GM12864 (cell line): ENCODE measurements around the gene ABTB2.

Experiments used
- DNase-seq: peaks from one replicate; pipeline ENCODE4 v3.0.0-alpha.2; 2011; ENCODE audit warnings: low read depth
- H3K4me3 ChIP-seq: 2 replicates; pipeline ENCODE4 v1.5.1; 2011; ENCODE audit warnings: mild to moderate bottlenecking, low read depth, low read length, control low read depth
- TF ChIP-seq, protein P1 (sequence below): IDR thresholded peaks from 2 replicates; pipeline ENCODE4 v1.5.1; 2011; ENCODE audit warnings: low read depth, mild to moderate bottlenecking, moderate library complexity, low read length, control low read depth, inconsistent platforms; ENCODE audit errors: missing control alignments

The ABTB2 gene

DNA sequence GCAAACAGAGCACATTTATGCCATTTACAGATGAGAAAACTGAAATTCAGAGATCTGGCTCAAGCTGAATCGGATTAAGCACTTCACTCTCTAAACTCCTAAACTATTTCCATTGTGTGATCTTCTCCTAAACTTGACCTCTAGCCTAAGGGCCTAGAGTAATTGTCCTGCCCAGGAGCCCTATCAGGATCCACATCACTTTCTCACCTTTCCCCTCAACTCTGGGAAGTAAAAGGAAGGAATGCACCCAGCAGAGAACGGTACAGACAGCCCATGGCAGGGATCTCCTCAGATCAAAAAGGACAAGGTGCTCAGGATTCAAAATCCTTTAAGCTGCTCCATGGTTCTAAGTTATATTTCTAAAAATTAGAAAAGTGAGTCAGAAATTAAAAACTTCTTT lies 102.7 kb downstream of the ABTB2 start:
- no peak overlapping the region for H3K4me3 ChIP-seq
- TF ChIP-seq, protein P1, sequence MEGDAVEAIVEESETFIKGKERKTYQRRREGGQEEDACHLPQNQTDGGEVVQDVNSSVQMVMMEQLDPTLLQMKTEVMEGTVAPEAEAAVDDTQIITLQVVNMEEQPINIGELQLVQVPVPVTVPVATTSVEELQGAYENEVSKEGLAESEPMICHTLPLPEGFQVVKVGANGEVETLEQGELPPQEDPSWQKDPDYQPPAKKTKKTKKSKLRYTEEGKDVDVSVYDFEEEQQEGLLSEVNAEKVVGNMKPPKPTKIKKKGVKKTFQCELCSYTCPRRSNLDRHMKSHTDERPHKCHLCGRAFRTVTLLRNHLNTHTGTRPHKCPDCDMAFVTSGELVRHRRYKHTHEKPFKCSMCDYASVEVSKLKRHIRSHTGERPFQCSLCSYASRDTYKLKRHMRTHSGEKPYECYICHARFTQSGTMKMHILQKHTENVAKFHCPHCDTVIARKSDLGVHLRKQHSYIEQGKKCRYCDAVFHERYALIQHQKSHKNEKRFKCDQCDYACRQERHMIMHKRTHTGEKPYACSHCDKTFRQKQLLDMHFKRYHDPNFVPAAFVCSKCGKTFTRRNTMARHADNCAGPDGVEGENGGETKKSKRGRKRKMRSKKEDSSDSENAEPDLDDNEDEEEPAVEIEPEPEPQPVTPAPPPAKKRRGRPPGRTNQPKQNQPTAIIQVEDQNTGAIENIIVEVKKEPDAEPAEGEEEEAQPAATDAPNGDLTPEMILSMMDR = no peak
- no peak for DNase-seq

DNA sequence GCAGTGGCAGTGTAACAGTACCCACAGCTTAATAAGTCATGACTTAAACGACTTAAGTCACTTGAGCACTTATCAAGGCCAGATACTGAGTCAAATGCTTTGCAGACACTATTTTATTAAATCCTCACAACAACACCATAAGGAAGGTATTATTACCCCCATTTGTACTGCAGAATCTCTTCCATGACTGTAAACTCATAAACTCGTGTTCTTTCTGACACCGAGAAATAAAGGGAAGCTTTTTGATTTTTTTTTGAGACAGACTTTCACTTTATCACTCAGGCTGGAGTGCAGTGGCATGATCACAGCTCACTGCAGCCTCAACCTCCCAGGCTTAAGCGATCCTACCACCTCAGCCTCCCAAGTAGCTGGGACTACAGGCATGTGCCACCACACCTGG lies 103.8 kb downstream of the ABTB2 start:
- TF ChIP-seq, protein P1 = no peak
- H3K4me3 ChIP-seq = no peak overlapping the region
- no peak for DNase-seq

DNA sequence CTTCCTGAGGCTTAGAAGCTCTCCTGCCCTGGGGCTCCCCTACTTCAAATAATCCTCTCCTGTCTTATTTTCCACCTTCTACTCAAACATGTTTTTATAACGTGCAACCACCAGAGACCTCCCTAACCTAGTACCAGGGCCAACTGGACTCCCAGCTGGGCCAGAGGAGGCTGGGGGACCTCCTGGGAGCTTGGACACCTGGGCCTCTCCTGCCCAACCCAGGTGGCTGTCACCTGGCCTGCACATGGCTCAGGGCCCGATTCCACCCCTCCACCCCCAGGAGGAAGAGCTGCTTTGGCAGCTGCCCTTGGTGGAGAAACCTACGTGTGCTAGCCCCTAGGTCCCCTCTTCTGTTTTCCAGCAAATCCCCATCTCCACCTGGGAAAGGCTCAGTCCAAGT lies 105.2 kb downstream of the ABTB2 start:
- no peak overlapping the region for H3K4me3 ChIP-seq
- TF ChIP-seq, protein P1 = no peak
- no peak for DNase-seq

DNA sequence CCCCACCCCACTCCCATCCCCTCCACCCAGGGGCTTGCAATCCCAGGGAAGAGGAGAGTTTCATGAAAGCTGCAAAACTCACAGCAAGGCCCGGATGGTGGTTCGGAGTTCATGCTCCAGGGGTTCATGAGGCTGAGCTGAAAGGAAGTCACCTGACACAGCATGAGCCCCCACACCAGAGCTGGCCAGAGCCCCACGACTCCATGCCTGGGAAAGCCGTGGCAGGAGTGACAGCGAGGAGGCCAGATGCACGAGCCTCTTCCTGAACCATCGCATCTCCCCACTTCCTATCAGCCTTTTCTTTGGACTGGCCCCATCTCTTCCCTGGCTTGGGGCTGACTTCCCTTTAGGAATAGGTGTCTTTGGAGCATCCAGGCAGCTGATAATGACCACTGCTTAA lies 105.8 kb downstream of the ABTB2 start:
- TF ChIP-seq, protein P1 = no peak
- no peak for DNase-seq
- H3K4me3 ChIP-seq = no peak overlapping the region

DNA sequence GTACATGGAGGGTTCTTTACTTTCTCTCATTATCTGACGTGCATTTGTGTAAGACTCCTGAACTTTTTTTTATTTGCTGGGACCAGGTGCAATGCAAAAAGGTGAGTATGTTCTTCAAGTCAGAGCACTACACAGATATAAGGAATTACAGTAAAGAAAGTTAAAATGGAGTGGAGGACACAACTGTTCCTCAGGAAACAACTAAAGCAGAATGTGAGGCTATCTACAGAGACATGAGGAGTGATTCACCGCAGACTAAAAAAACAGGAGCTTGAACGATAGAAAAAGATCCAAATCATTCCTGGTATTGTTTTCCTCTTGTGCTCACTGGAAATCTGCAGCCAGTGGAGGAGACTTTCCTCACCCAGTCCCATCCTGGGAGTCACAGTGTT lies 106.2 kb downstream of the ABTB2 start:
- TF ChIP-seq, protein P1 = no peak
- no peak overlapping the region for H3K4me3 ChIP-seq
- DNase-seq = no peak

DNA sequence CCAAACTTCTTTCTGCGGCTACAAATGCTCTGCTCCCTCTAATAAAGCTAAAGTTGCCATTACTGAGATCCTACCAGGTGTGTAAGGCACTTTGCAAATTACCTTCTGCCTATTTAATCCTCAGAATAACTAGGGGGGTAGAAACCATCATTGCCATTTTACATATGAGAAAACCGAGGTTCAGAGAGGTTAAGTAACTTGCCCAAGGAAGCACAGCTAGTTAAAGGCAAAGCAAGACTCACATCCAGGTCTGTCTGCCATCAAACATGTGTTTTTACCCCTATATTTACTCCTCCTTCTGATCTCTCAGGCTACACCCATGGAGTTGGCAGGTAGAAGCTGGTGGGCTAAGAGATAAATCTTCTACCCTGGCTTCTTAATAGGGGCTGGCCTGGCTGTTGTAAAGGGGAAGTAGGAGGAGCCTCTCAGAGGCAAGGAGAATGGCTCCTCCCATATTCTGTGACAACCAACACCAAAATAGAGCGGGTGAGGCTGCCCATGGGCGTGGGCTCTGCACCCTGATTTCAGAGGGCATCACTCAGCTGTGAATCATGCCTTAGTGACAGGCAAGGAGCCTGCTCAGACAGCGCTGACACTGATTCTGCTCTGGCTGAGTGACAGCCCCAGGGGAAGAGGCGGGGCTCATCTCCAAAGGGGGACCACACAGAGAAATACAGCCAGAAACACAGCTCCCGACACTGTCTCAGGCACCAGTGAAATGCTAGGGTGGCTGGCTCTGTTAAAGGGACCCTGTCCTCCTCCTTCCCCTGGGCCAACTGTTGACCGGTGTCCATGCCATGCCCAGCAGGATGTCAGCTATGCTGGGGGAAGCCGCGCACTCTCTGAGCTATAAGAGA lies 106.8 kb downstream of the ABTB2 start:
- TF ChIP-seq, protein P1 = no peak
- H3K4me3 ChIP-seq = no peak overlapping the region
- no peak for DNase-seq

DNA sequence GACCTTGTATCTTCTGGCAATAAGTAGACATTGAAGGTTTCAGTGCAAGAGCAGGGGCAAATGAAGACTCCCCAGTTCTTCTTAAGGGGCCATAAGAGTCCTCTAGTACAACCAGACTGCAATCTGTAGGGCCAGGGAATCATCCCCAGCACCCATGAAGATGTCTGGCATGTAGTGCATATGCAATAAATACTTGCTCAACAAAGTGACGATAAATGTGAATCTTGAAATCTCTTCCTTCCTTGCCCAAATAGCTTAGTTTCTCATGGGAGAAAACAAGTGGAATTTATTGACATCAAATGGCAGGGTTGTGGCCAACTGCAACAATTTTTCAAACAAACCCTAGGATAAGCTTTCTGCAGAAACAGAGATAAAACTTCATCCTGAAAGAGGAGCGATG lies 107.6 kb downstream of the ABTB2 start:
- no peak for DNase-seq
- no peak overlapping the region for H3K4me3 ChIP-seq
- TF ChIP-seq, protein P1 = no peak
